NOMO-1 (cell line): ENCODE data around the gene SUPT6H.
A peak's percentile ranks its signal among the peaks of the same experiment; 100 is the strongest.

ENCODE experiments used
- DNase-seq, 2 experiments: peaks; one replicate each; lab custom pipeline; 2025; ENCODE audit not compliant: unreplicated experiment in 2 of 2; lab: John Stamatoyannopoulos, UW

SUPT6H gene

DNA sequence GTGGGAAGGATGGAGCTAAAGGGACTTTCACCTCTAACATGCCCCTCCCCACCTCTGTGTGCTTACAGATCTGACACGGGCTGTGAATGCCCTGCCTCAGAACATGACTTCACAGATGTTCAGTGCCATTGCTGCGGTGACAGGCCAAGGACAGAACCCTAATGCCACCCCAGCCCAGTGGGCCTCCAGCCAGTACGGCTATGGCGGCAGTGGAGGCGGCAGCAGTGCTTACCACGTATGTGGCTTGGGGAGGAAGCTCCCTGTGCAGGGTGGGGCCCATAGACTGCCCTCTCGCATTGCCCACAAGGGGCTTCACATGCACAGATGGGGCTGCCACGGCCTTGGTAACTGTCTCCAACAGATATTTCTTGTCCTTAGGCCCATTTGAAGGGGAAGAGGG lies 38.3 kb downstream of the SUPT6H start:
- DNase-seq, result no peak

DNA sequence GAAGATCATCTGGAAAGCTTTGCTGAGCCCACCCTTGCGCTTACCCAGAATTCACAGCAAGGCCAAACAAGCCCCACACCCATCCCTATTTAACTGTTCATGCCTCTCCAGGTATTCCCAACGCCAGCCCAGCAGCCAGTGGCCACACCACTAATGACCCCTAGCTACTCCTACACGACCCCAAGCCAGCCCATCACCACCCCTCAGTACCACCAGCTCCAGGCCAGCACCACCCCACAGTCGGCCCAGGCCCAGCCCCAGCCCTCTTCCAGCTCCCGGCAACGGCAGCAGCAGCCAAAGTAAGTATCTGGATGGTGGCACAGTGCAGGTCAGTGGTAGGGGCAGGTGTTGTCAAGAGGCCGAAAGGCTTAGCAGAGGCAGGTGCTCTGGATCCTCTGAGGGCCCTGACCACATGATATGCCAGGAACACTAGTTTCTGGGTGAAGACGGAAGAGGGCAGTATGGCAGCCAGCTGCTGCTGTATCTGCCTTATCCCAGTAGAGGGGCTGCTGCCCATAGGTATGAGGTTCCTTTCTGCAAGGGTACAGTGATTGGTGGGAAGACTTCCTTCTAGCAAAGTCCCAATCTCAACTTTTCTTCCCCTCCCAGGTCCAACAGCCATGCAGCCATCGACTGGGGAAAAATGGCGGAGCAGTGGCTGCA lies 39.0 kb downstream of the SUPT6H start:
- DNase-seq, result no peak

- DNase-seq, result no peak
These were observed 40.2 kb downstream of the SUPT6H start for GRCh38 chr17:28702026-28702751.

- DNase-seq, result no peak
These were observed 40.7 kb downstream of the SUPT6H start for GRCh38 chr17:28702752-28703150.

GRCh38 chr17:28703552-28704218 lies 41.7 kb downstream of the SUPT6H start:
- DNase-seq, result no peak

DNA sequence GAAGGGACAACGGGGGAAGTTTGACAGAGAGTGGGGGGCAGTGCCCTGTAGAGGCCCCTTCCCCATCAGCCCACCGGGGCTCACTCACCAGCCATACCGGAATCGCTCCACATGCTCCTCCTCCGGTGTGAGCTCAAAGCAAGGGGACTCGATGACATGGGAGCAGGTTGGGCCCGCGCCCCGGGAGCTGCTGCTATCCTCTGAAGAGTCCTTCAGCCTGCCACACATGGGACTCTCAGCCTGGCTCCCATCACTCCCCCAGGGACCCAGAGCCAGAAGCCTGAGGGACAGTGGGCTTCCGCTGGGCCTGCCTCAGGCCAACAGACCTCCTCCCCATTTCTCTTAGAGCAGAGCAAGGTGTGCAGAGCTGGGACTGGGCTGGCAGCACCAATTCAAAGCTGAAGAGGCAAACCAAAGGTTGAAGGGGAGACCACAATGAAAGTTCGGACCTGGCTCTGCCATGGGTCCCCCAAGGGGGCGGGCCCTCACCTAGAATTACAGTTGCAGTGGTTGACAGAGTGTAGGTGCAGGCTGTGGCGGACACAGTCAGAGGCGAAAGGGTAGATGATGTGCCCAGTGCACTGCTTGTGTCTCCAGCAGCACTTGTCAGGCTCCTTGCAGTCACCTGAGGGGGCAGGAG lies 42.3 kb downstream of the SUPT6H start:
- DNase-seq, result no peak

DNA sequence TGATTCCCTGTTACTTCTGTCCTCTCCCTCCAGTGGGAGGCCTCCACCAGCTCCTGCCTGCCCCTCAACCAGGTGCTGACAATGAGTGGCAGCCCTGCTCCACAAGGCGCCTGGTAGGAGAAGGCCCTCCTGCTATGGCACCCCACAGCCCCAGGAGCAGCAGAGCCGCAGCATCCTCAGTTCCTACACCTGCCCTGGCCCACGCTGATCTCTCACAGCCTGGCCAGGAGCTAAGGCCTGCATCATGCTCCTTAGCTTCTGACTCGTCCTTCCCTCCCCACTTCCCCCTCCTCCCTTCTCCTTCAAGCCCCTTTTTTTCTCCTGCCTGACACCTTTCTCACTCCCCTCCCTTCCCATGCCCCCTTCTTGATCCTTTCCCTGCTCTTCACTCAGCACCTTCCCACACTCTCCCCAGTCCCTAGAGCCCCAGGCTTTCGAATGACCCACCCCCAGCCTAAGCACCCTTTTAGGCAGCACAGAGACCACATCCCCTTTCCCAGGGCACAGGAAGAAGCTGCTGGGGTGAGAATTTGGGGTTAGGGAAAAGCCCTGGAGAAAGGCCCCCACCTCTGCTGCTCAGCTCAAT lies 43.2 kb downstream of the SUPT6H start:
- DNase-seq, result no peak

DNA sequence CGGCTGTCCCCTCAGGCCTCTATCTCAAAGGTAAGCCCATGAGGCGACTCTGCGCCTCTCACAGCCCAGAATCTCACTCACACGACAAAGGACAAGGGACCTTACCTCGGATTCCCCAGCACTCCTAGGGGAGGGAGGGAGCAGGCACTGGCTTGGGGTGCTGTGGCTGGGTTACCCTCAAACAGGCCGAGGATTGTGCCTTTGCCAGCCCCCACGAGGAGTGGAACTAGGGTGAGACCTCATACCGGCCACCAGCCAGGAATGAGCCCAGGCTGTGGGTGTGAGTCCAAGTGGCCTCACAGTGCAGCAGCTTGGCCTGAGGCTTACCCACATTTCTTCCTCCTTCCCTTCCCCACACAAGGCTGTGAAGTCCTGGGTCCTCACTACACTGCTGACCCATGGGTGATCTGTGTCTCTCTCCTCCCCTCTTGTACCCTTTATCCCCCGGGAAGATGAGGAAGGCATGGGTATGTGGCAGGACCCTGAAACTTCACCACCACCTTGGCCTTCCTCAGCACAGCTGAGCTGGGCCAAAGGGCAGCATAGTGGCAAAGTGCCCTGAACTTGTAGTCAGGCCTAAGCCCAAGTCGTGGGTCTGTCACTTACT lies 43.8 kb downstream of the SUPT6H start:
- DNase-seq, result no peak

DNA sequence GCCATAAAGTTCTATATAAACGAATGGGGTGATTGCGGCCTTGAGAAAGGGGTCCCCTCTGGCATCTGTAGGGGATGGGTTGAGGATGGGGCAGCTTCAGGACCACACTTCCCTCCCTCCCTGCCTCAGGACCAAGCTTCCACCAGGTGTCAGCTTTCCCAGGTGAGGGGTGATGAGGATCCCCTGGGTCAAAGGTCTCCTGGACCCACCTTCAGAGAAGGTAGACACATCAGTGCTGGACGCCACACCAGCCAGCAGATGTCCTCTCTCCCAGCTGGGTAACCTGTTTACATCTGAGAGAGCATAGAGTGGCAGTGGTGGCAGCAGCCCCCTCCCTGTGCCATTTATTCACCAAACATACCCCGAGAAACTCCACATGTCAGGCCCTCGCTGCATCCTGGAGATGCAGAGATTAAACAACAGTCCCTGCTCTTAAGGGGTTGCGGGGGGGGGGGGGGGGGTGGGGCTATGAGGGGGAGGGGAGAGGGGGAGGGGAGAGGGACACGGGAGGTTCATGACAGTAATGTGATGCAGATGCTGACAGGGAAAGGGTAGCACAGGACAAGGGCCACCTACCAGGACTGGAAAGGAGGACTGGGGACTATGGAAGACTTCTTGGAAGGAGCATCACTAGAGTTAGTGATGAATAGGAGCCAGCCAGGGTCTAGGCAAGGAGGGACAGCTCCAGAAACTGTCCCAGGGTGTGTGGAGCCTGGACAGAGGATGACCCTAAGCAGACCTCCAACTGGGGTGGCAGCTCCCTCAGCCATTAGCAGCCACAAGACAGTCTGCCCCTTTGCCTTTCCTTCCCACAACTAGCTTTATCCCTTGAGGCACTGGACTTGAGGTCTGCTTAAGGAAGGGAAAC lies 44.7 kb downstream of the SUPT6H start:
- DNase-seq, result no peak

GRCh38 chr17:28707339-28707720 lies 45.3 kb downstream of the SUPT6H start:
- no peak for DNase-seq

- peak; percentile 80 to 92 for DNase-seq
These were observed 49.1 kb downstream of the SUPT6H start for GRCh38 chr17:28710861-28711722.

- peak; percentile 22 to 40 for DNase-seq
These were observed 49.7 kb downstream of the SUPT6H start, which contains the start of gene PROCA1 for GRCh38 chr17:28711723-28712031. TSS of gene PROCA1 (minus strand) at chr17:28711888. CDS start at chr17:28711660, 228 bp downstream.

DNA sequence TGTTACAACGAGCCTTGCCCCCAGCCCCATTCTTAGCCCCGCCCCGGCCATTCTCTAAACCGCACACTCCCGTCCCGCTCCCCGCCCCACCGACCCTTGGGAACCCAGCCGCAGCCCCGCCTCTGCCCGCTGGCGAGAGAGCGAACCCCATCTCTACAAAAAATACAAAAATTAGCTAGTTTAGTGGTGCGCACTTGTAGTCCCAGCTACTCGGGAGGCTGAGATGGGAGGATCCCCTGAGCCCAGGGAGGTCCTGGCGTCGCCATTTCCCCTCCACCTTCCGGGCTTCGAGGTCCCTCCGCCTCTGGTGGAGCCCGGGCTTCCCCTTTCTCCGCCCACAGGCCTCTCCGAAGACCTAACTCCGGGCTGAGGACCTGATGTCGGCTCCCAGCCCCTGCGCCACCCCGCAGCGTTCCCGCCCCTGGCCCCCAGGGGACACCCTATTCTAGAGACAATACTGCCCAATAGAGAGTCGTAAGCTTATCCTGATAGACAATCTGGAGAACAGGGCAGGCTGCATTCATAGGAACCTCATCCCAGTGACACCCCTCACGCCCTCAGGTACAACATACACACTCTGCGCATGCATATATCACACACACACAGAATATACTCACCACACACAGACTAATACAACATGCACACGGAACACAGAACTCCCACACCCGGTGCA lies 50.2 kb downstream of the SUPT6H start:
- peak; percentile 61 to 72 for DNase-seq

- DNase-seq, result no peak
These were observed 50.9 kb downstream of the SUPT6H start for GRCh38 chr17:28712705-28713415.

DNA sequence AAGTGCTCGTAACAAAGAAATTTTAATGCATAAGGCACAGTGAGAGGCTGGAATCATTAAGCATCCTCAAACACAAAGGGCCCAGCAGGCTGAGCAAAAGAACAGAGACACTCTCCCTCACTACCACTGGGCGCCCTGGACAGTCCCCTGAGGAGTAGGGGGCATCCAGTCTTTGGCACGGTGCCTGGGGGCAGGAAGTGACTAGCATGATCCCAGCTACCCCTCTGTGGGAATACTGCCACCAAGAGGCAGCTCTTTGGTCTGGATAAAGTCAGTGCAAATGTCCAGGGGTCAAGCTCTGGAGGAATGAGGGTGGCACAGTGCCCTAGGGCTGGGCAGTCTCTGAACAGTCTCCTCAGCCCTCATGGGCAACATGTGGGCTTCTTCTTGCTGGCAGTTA lies 52.3 kb downstream of the SUPT6H start:
- DNase-seq, result no peak

DNA sequence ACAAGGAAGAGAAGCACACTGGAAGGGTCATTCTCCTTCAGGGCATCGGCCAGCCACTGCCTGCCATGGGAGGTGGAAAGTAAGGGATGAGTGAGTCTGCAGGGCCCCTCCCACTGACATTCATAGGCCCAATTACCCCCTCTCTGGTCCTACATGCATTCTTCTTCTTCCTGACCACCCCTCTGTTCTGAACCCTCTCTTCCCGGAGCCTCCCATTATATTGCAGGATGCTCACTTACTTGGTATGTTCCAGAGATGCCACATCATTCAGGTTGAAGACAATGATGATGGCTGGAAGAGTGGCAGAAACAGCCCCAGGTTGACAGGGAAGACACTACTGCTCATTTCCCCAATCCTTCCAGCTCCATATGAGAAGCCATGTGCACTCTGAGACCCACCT lies 53.2 kb downstream of the SUPT6H start:
- DNase-seq, result no peak

DNA sequence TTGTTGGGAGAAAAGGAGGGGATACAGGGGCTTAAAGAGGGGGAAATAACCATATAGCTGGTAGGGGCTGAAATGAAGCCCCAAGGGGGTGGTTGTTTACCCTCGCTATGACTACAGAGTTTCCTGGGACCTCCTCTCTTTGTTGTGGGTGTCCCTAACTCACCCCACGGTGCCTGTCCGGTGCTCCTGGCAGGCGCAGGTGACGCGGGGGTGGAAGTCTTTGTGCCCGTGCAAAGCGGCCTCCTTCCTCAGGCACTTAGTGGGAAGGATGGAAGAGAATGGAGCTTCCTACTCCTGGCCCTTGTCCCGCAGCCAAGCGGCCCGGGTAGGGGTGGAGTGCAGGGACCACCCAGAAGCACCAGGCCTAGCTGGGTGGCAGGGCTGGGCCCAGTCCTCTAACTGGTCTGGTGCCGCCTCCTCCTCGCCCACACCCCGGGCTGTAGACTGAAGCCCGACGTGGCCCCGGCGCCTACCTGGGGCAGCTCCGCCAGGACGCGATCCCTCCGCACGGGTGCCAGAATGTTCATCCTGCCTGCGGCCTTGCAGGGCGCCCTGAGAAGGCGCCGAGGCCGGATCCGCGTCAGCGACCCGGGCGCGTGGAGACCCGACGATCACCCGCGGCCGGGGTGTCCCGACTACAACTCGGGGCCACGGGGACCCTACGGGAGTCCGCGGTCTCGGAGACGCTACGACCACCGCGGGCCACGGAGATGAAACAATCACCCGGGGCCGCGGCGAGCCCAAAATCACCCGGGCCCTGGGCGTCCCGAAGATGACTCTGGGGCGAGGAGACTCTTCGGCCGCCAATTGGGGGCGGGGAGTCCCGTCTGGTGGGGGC lies 55.0 kb downstream of the SUPT6H start:
- no peak for DNase-seq
